22Rv1 (cell line): ENCODE results near the gene CARS1.

ENCODE experiments used
- H3K27ac ChIP-seq: fragments of 450-650 bp; 2 replicates; pipeline ENCODE4 v1.5.1; 2017
- CTCF ChIP-seq: fragments of 450-650 bp; IDR thresholded peaks from 2 replicates; pipeline ENCODE4 v1.5.1; 2017; ENCODE audit warnings: mild to moderate bottlenecking
- ZFX ChIP-seq: fragments of 450-650 bp; IDR thresholded peaks from 2 replicates; pipeline ENCODE4 v1.6.1; 2017; ENCODE audit warnings: antibody characterized with exemption, borderline replicate concordance

CARS1 gene

GRCh38 chr11:3037040-3037944 lies 19.9 kb downstream of the CARS1 start:
- TF ChIP-seq CTCF (peak; percentile 89), ZFX (no peak)
- no peak overlapping the region for H3K27ac ChIP-seq

- no peak for TF ChIP-seq ZFX
- TF ChIP-seq CTCF, result no peak
- no peak overlapping the region for H3K27ac ChIP-seq
Observed at GRCh38 chr11:3036419-3036818, 20.8 kb downstream of the CARS1 start.

GRCh38 chr11:3035333-3035732 lies 21.9 kb downstream of the CARS1 start:
- TF ChIP-seq CTCF (no peak), ZFX (no peak)
- H3K27ac ChIP-seq, result no peak overlapping the region

- TF ChIP-seq ZFX (no peak), CTCF (no peak)
- no peak overlapping the region for H3K27ac ChIP-seq
Observed at GRCh38 chr11:3030289-3031070, 26.7 kb downstream of the CARS1 start.

- TF ChIP-seq CTCF, result no peak
- TF ChIP-seq ZFX, result no peak
- H3K27ac ChIP-seq, result no peak overlapping the region
Observed at GRCh38 chr11:3028813-3029212, 28.4 kb downstream of the CARS1 start.

GRCh38 chr11:3026803-3027202 lies 30.4 kb downstream of the CARS1 start:
- H3K27ac ChIP-seq, result no peak overlapping the region
- TF ChIP-seq CTCF (no peak), ZFX (no peak)

GRCh38 chr11:3022982-3023381 lies 34.2 kb downstream of the CARS1 start:
- TF ChIP-seq ZFX (no peak), CTCF (no peak)
- H3K27ac ChIP-seq, result no peak overlapping the region
